WTC11 (cell line): ENCODE measurements around the gene MASP1. TPM values are rescaled to one million over a fixed set of nuclear protein-coding genes. Genes with fewer than 3 reads are reported as not detected.

ENCODE experiments used
- ATAC-seq: fragments of 200-7000 bp; cut with Tn5 transposase; 2 replicates; pipeline ENCODE4 v1.10.0; 2021; ENCODE audit warnings: mild to moderate bottlenecking, moderate library complexity
- CTCF ChIA-PET: fragments of 300-600 bp; sonication (Branson Sonifier 250); formaldehyde crosslinking; loops from one replicate; lab custom pipeline; 2021; ENCODE audit warnings: antibody characterized with exemption; lab: Charles Lee
- POLR2A ChIA-PET: fragments of 350-600 bp; sonication (Branson Sonifier 250); formaldehyde crosslinking; loops from one replicate; lab custom pipeline; 2021; ENCODE audit warnings: antibody characterized with exemption; lab: Charles Lee
- DNase-seq: peaks from one replicate; pipeline ENCODE4 v3.0.0; 2021; ENCODE audit warnings: low spot score
- H3K27ac Mint-ChIP-seq: 2 replicates; pipeline ENCODE4 v1.8.0; 2021; ENCODE audit warnings: mixed read lengths
- H3K27me3 Mint-ChIP-seq: 2 replicates; pipeline ENCODE4 v1.8.0; 2021; ENCODE audit warnings: low read depth, mild to moderate bottlenecking, moderate library complexity, mixed read lengths
- H3K36me3 Mint-ChIP-seq: 2 replicates; pipeline ENCODE4 v1.8.0; 2021; ENCODE audit warnings: mixed read lengths
- H3K4me1 Mint-ChIP-seq: 2 replicates; pipeline ENCODE4 v1.8.0; 2022; ENCODE audit warnings: mixed read lengths
- H3K4me3 Mint-ChIP-seq: 2 replicates; pipeline ENCODE4 v1.8.0; 2021; ENCODE audit warnings: mild to moderate bottlenecking, moderate library complexity, mixed read lengths
- H3K9me3 Mint-ChIP-seq: 2 replicates; pipeline ENCODE4 v1.8.0; 2021; ENCODE audit warnings: mixed read lengths
- AFF4 ChIP-seq: sonication (generic); formaldehyde crosslinking; IDR thresholded peaks from 2 replicates; pipeline ENCODE4 v1.8.1; 2023; ENCODE audit warnings: mild to moderate bottlenecking, missing genetic modification reagents, borderline replicate concordance
- E2F4 ChIP-seq: sonication (generic); formaldehyde crosslinking; IDR thresholded peaks from 2 replicates; pipeline ENCODE4 v1.8.1; 2022; ENCODE audit warnings: low read depth, mild to moderate bottlenecking, moderate library complexity, missing genetic modification reagents, borderline replicate concordance
- FOXP1 ChIP-seq: sonication (generic); formaldehyde crosslinking; IDR thresholded peaks from 2 replicates; pipeline ENCODE4 v1.8.0; 2022; ENCODE audit warnings: missing genetic modification reagents, mild to moderate bottlenecking, moderate library complexity, borderline replicate concordance
- GRHL2 ChIP-seq: fragments of 250-450 bp; sonication (Bioruptor Pico); IDR thresholded peaks from 2 replicates; pipeline ENCODE4 v1.8.0; 2022; ENCODE audit warnings: mild to moderate bottlenecking, moderate library complexity; ENCODE audit not compliant: insufficient replicate concordance, severe bottlenecking
- KAT7 ChIP-seq: sonication (generic); formaldehyde crosslinking; IDR thresholded peaks from 2 replicates; pipeline ENCODE4 v1.8.1; 2023; ENCODE audit warnings: missing genetic modification reagents, mild to moderate bottlenecking, borderline replicate concordance
- NFATC4 ChIP-seq: fragments of 250-450 bp; sonication (Bioruptor Pico); IDR thresholded peaks from 2 replicates; pipeline ENCODE4 v1.9.0; 2021; ENCODE audit warnings: mild to moderate bottlenecking
- OVOL2 ChIP-seq: fragments of 250-450 bp; sonication (Bioruptor Pico); IDR thresholded peaks from 2 replicates; pipeline ENCODE4 v1.9.0; 2021; ENCODE audit warnings: mild to moderate bottlenecking, borderline replicate concordance
- PREB ChIP-seq: sonication (generic); formaldehyde crosslinking; IDR thresholded peaks from 2 replicates; pipeline ENCODE4 v1.8.1; 2022; ENCODE audit warnings: mild to moderate bottlenecking, missing genetic modification reagents, moderate library complexity, borderline replicate concordance
- SMAD3 ChIP-seq: sonication (generic); formaldehyde crosslinking; IDR thresholded peaks from 2 replicates; pipeline ENCODE4 v1.8.0; 2022; ENCODE audit warnings: missing genetic modification reagents, mild to moderate bottlenecking, borderline replicate concordance
- TEAD4 ChIP-seq: sonication (generic); formaldehyde crosslinking; IDR thresholded peaks from 2 replicates; pipeline ENCODE4 v1.8.0; 2022; ENCODE audit warnings: mild to moderate bottlenecking, missing genetic modification reagents
- ZBTB43 ChIP-seq: sonication (generic); formaldehyde crosslinking; IDR thresholded peaks from 2 replicates; pipeline ENCODE4 v1.8.1; 2023; ENCODE audit warnings: mild to moderate bottlenecking, missing genetic modification reagents
- ZNF121 ChIP-seq: sonication (generic); formaldehyde crosslinking; IDR thresholded peaks from 2 replicates; pipeline ENCODE4 v1.8.0; 2023; ENCODE audit warnings: missing genetic modification reagents
- ZNF512 ChIP-seq: sonication (generic); formaldehyde crosslinking; IDR thresholded peaks from 2 replicates; pipeline ENCODE4 v1.8.1; 2022; ENCODE audit warnings: missing genetic modification reagents, borderline replicate concordance
- ZNF532 ChIP-seq: fragments of 250-450 bp; sonication (Bioruptor Pico); IDR thresholded peaks from 2 replicates; pipeline ENCODE4 v1.9.0; 2021; ENCODE audit warnings: mild to moderate bottlenecking, borderline replicate concordance
- ZNF671 ChIP-seq: fragments of 250-450 bp; sonication (Bioruptor Pico); IDR thresholded peaks from 2 replicates; pipeline ENCODE4 v1.8.0; 2021; ENCODE audit warnings: mild to moderate bottlenecking
- total RNA-seq: library from RNA; stranded (reverse); gene quantifications from 3 replicates; pipeline ENCODE4 v1.2.3, GENCODE V29; 2021

The MASP1 gene
- total RNA-seq, 1 experiment from 2014 or later, result 2.2 TPM

- TF ChIP-seq ZNF532 (CRISPR knock-in tag) (no peak), ZNF121 (no peak), NFATC4 (CRISPR knock-in tag) (no peak), TEAD4 (CRISPR knock-in tag) (no peak), SMAD3 (CRISPR knock-in tag) (no peak), AFF4 (no peak), KAT7 (CRISPR knock-in tag) (no peak), OVOL2 (CRISPR knock-in tag) (no peak)
Measured at GRCh38 chr3:187256051-187256616, 35.4 kb downstream of the MASP1 start (continued).

- H3K4me1 Mint-ChIP-seq, result peaks cover 22% of the 10 kb centered on the region
- CTCF ChIA-PET, result interaction anchor here (0.7 to 1.8 kb wide), 3 partner anchors 35 to 87 kb away, joined by 3 to 5 read pairs (median 5); no protein-coding TSS in a partner anchor
- DNase-seq (no peak), ATAC-seq (no peak)
- H3K27me3 Mint-ChIP-seq, result no peaks in the 10 kb centered on the region; the same call in 1 of the 2 replicates
- H3K9me3 Mint-ChIP-seq, result no peaks in the 10 kb centered on the region; the same call in 1 of the 2 replicates
- POLR2A ChIA-PET, result no interaction called here
- no peak overlapping the region for H3K27ac Mint-ChIP-seq
- H3K36me3 Mint-ChIP-seq, result no peaks in the 10 kb centered on the region
- H3K4me3 Mint-ChIP-seq, result no peak overlapping the region
- TF ChIP-seq E2F4 (CRISPR knock-in tag) (no peak), ZBTB43 (CRISPR knock-in tag) (no peak), ZNF671 (CRISPR knock-in tag) (no peak), GRHL2 (CRISPR knock-in tag) (no peak), ZNF532 (CRISPR knock-in tag) (no peak), ZNF512 (no peak), PREB (CRISPR knock-in tag) (no peak), FOXP1 (CRISPR knock-in tag) (no peak)
Measured at GRCh38 chr3:187255314-187255713, 36.2 kb downstream of the MASP1 start.
